DMS153 treated with DMSO at 0.1 percent for 48 hours (cell line): ENCODE results near the gene RNPS1.

ENCODE experiments used
- DNase-seq: peaks from one replicate; lab custom pipeline; 2025; ENCODE audit not compliant: unreplicated experiment; lab: John Stamatoyannopoulos, UW

The RNPS1 gene

GRCh38 chr16:2236337-2237101 is 31.4 kb downstream of the RNPS1 start, which contains the start of gene DNASE1L2:
Gene DNASE1L2 (plus strand): TSS chr16:2236444. CDS start chr16:2236817, 373 bp downstream.
- no peak for DNase-seq

- no peak for DNase-seq
Measured at GRCh38 chr16:2235695-2236336, 32.1 kb downstream of the RNPS1 start.

- DNase-seq = no peak
Measured at GRCh38 chr16:2235234-2235651, 32.7 kb downstream of the RNPS1 start.

- DNase-seq = no peak
Measured at GRCh38 chr16:2234813-2235170, 33.1 kb downstream of the RNPS1 start.

- DNase-seq = no peak
Measured at GRCh38 chr16:2233872-2234812, 33.8 kb downstream of the RNPS1 start.

GRCh38 chr16:2233046-2233775 is 34.7 kb downstream of the RNPS1 start:
- DNase-seq = no peak

- no peak for DNase-seq
Measured at GRCh38 chr16:2232094-2232990, 35.6 kb downstream of the RNPS1 start.

- peak; percentile 14 for DNase-seq
Measured at GRCh38 chr16:2231016-2231931, 36.7 kb downstream of the RNPS1 start.

GRCh38 chr16:2230376-2230775 is 37.5 kb downstream of the RNPS1 start:
- DNase-seq = no peak

GRCh38 chr16:2229632-2230250 is 38.2 kb downstream of the RNPS1 start:
- no peak for DNase-seq

GRCh38 chr16:2229091-2229490 is 38.8 kb downstream of the RNPS1 start:
- no peak for DNase-seq

GRCh38 chr16:2228161-2228824 is 39.6 kb downstream of the RNPS1 start:
- DNase-seq = no peak

GRCh38 chr16:2226918-2227317 is 41.0 kb downstream of the RNPS1 start:
- DNase-seq = no peak

GRCh38 chr16:2226245-2226793 is 41.6 kb downstream of the RNPS1 start:
- no peak for DNase-seq

GRCh38 chr16:2223942-2224486 is 43.9 kb downstream of the RNPS1 start:
- no peak for DNase-seq

GRCh38 chr16:2223221-2223941 is 44.5 kb downstream of the RNPS1 start, which contains the start of gene E4F1:
Gene E4F1 (plus strand): TSS chr16:2223591. CDS start chr16:2223614, 23 bp downstream.
- DNase-seq = peak; percentile 99
